HG03457 (cell line): ENCODE results near the gene FXYD3.
"Not testable (repeated sequence)": the region's sequence is repeated elsewhere in the genome, so short reads cannot be mapped to it uniquely, and the experiment has no call there.

ENCODE experiments used
- ATAC-seq: cut with Tn5 transposase; IDR thresholded peaks from one replicate; pipeline ENCODE4 v1.9.1; 2021; ENCODE audit warnings: moderate number of reproducible peaks; ENCODE audit not compliant: unreplicated experiment

The FXYD3 gene

GRCh38 chr19:35140962-35141836, 25.6 kb downstream of the FXYD3 start:
- ATAC-seq: peak; percentile 54

GRCh38 chr19:35141837-35142605, 26.4 kb downstream of the FXYD3 start:
- ATAC-seq: no peak

DNA sequence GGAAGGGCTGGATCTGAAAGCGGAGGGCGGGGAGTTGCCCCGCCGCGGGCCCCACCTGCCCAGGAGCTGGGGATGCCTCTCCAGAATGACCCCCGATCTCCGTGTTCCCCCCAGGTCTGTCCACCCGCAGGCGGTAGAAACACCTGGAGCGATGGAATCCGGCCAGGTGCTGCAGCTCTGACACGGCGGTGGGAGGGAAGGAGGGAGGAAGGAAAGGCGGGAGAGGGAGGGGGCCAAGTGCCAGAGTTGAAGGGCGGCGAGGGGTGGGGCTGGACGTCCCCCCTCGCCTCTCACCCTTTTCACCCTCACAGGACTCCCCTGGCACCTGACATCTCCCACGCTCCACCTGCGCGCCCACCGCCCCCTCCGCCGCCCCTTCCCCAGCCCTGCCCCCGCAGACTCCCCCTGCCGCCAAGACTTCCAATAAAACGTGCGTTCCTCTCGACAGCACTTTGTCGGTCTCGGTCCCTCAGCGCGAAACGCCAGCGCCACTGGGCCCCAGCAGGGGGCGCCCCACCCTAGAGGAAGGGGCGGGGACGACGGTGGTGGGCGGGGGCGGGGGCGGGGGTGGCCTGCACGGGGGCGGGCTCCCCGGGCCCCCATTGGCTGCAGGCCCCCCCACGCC, 27.1 kb downstream of the FXYD3 start:
- no peak for ATAC-seq

DNA sequence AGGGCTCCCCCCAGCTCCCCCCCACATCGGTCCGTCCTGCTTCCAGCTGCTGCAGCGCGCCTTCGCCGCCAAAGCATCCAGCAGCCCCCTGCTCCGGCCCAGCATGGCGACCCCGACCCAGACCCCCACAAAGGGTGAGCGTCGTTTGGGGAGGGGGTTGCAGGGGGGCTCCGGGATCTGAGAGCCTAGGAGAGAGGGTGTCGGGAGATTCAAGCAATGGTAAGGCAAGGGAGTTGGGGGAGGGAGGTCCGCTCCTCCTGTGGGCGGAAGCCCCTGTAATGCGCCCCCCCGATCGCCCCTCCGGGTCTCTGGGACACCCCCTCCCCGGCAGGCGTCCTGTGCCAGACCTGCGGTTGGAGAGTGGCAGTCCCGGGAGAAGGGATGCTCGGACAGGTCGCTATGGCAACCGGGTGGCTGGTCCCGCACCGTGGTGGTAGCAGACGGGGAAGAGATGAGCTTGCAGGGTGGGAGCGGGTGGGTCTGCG, 27.6 kb downstream of the FXYD3 start, which contains the start of gene FXYD7:
FXYD7 (plus strand) TSS at position 25 of the 485 bp plus-strand sequence; CDS start at position 104, 79 bp downstream.
- ATAC-seq: no peak

DNA sequence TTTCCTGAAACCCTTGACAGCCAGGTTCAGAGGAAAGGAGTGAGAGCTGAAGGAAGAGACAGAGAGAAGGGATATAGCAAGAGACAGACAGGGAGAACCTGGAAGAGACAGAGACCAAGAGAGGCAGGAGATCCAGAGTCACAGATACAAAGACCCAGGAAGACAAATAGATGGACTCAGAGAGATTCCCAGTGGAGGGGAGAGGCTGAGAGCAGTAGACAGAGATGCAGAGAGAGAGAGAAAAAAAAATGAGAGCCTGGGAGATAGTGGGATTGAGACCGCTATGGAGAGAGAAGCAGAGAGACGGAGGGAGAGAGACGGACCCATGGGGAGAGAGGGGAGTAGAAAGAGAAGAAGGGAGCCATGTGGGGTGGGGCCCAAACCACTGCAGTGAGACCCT, 28.2 kb downstream of the FXYD3 start:
- ATAC-seq: no peak

GRCh38 chr19:35144259-35144599, 28.6 kb downstream of the FXYD3 start:
- no peak for ATAC-seq

GRCh38 chr19:35144600-35145436, 29.2 kb downstream of the FXYD3 start:
- ATAC-seq: no peak

DNA sequence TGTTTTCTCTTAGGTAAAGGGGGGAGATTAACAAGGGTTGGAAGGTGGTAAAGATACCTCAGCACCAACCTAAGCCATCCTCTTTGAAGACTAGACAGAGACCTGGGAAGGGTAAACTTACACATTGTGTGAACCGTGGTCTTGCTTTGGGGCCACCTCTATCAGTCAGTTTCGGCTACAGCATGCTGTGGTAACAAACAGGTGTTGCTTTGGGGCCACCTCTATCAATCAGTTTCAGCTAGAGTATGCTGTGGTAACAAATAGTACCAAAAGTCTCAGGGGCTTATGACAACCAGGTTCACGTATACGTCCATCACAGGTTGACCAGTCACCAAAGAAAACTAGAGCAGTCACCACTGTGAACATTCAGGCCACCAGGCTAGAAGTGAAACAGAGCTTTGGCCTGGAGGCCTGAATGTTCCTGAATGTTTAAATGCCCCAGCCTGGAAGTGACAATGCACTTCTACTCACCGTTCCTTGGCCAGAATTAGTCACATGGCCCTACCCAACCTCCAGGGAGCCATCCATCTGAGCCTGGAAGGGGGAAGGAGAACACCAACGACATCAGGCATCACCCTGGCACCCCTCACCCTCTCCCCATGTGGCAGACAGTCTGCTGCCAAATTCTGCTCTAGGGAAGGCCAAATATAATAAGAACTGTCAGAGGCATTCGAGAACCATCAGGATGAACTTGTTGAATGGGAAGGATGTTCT, 31.3 kb downstream of the FXYD3 start:
- no peak for ATAC-seq

- ATAC-seq: no peak
Measured at GRCh38 chr19:35149463-35149862, 33.8 kb downstream of the FXYD3 start.

DNA sequence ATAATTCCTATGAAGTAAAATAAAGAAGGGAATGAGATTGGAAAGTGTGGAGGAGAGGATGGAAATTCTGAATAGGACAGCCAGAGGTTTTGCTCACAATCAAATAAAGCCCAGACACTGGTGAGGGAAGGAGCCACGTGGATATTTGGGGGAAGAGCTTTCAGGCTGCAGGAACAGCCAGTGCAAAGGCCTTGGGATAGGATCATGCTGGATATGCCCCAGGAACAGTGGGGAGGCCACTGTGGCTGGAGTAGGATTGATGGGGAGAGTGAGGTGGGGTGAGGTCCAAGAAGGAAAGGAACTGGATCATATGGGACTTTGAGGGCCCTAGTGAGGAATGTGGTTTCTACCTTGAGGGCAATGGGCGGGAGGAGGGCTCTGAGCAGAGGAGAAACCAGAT, 34.8 kb downstream of the FXYD3 start:
- no peak for ATAC-seq

DNA sequence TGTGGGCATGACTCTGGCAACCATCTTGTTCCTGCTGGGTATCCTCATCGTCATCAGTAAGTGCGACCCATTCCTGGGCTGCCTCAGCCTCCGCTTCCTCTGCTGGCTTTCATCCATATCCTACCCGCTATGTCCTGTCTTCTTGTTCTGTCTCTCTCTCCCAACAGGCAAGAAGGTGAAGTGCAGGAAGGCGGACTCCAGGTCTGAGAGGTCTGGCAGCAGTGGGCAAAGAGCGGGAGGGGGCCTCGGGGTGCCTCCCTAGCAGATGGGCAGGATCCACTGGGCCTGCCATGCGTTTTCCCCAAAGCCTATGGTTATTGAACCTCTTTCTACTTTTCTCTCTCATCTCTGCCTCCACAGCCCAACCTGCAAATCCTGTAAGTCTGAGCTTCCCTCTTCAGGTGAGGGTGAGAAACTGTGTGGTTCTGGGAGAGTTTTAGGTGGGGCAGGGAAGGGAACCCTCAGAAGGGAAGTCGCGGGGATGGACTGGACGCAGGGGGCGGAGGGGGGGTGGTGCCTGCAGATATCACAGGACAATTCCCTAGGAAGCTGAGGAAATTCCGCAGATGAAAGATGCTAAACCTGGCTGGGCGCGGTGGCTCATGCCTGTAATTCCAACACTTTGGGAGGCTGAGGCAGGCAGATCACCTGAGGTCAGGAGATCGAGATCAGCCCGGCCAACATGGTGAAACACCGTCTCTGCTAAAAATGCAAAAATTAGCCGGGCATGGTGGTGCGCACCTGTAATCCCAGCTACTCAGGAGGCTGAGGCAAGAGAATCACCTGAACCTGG, 35.8 kb downstream of the FXYD3 start:
- ATAC-seq: no peak

DNA sequence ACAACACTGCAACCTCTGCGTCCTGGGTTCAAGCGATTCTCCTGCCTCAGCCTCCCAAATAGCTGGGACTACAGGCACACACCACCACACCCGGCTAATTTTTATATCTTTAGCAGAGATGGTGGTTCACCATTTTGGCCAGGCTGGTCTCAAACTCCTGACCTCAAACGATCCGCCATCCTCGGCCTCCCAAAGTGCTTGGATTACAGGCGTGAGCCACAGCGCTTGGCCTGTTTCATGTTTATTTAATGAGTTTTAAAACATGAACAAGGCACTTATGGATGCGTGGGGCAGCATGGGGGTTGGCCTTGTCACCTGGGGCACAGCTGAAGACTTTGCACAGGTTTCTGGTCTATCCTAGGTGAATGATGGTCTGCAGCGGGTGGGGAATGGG, 37.5 kb downstream of the FXYD3 start:
- ATAC-seq: not testable (repeated sequence)

GRCh38 chr19:35153701-35154524, 38.3 kb downstream of the FXYD3 start:
- ATAC-seq: no peak

DNA sequence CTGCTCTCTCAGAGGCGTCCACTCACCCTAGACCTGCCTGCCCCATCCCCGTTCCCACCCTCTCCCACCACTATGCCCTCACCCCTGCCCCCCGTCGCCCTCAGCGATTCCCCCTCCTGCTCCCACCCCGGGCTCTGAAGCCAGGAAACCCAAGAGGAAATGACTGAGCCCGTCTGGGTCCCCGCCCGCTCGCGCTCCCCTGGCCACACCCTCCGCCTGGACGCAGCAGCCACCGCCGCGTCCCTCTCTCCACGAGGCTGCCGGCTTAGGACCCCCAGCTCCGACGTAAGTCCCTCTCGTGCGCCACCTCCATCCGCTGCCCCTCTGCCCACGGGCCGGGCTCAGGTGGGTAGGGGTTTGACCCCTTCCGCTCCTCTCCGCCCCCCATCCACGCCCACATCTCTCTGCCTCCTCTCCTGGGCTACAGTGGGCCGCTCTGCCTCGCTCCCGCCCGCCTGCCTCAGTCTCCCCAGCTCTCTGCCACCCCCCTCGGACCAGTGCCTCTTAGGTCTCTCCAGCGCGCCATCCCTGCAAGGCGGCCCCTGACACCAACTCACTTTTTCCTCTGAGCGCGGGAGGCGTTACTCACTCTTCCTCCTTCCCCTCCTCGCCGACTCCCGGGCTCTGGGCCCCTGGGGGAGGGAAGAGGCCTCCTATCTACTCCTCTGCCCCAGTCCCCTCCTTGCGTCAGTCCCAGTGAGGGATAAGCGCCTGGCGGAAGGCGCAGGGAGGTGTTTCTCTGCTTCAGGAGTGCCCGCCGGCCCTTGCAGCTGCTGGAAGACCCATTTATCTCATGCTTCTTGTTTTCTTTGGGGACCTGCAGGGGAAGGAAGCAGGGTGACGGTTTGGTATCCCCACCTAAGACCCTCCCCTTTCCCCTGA, 39.1 kb downstream of the FXYD3 start, which contains the start of gene FXYD5:
FXYD5 (plus strand) TSS at position 211 of the 882 bp plus-strand sequence. CDS start 816 bp downstream, outside the sequence.
- ATAC-seq: no peak

DNA sequence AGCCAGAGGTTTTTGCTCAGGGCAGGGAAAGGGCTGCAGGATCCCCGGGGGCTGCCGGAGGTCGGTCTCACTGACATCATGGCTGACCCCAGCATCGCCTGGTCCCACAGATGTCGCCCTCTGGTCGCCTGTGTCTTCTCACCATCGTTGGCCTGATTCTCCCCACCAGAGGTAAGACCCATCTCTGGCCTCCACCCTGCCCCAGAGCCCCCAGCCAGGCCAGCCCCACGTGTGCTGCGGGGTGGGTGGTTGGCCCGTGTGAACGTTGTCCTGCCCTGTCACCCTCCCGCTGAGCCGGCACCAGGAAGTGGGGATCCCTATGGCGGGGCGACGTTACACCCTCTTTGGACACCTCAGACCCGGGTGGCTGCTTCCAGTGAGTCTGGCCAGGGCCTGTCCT, 39.8 kb downstream of the FXYD3 start:
- ATAC-seq: no peak

- ATAC-seq: no peak
Measured at GRCh38 chr19:35155981-35156672, 40.5 kb downstream of the FXYD3 start.

- no peak for ATAC-seq
Measured at GRCh38 chr19:35156673-35157014, 41.0 kb downstream of the FXYD3 start.
